ENCODE data around the gene ANLN.
A peak's percentile ranks its signal among the peaks of the same experiment; 100 is the strongest.
"Not testable (repeated sequence)": the region's sequence is repeated elsewhere in the genome, so short reads cannot be mapped to it uniquely, and the experiment has no call there.

Gene ANLN

GRCh38 chr7:36381056-36381455 is 8.6 kb upstream of the ANLN start:
- DNase-seq: no peak

GRCh38 chr7:36383284-36383683 is 6.4 kb upstream of the ANLN start:
- not testable (repeated sequence) for DNase-seq

DNA sequence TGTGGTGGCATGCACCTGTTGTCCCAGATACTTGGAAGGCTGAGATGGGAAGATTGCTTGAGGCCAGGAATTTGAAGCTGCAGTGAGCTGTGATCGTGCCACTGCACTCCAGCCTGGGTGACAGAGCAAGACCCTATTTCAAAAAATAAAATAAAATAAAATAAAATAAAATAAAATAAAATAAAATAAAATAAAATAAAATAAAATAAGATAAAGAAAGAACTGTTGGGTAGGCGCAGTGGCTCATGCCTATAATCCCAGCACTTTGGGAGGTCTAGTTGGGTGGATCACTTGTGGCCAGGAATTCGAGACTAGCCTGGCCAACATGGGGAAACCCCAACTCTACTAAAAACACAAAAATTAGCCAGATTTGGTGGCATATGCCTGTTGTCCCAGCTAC is 4.0 kb upstream of the ANLN start:
- DNase-seq: not testable (repeated sequence)

DNA sequence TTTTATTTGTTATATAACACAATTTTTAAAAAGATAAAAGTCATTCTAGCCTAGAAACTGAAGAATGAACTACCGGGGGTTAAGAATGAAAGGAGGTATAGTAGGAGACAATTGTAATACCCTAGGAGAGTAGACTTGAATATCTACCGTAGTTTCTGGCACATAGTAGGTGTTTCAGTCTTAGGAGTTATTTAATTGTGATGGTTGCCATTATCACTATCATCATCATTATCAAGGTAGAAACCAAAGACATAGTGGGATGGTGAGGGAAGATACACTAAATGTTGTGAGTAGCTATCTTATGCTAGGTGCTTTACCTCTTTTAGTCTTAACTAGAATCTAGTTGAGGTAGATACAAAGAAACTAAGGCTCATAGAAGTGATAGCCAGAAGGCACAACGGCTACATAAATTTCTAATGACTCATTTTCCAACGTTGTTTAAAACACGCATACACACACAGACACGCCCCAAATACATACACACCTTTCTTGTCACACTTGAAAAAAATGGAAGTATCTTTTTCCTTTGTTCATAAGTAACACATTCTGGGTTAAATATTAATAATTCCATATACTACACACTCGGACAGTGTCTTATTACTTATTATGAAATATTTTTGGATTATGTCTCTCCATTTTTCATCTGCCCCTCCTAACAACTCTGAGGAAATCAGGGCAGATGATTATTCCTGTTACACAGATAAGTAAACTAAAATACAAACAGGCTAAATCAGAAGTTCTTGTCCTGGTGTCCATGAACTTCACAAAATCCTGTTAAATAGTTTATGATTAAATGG is 2.0 kb upstream of the ANLN start:
- DNase-seq: no peak

- no peak for DNase-seq
These were observed 1.2 kb upstream of the ANLN start for GRCh38 chr7:36388423-36388822.

- no peak for DNase-seq
These were observed 783 bp downstream of the ANLN start for GRCh38 chr7:36390199-36391090.

- no peak for DNase-seq
These were observed 2.0 kb downstream of the ANLN start for GRCh38 chr7:36391436-36392198.

DNA sequence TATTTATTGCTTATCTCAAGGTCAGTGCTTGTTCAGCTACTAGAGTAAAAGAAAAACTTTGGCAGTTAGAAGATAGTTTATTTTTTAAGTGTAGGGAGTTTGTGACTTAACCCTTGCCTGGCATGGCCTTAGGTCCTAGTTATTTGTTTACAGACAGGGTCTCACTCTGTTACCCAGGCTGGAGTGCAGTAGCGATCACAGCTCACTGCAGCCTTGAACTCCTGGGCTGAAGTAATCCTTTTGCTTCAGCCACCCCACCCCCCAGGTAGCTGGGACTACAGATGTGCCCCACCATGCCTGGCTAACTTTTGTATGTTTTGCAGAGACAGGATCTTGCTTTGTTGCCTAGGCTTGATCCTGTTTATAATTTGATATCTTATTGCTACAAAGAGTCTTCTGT is 4.2 kb downstream of the ANLN start:
- DNase-seq: no peak

DNA sequence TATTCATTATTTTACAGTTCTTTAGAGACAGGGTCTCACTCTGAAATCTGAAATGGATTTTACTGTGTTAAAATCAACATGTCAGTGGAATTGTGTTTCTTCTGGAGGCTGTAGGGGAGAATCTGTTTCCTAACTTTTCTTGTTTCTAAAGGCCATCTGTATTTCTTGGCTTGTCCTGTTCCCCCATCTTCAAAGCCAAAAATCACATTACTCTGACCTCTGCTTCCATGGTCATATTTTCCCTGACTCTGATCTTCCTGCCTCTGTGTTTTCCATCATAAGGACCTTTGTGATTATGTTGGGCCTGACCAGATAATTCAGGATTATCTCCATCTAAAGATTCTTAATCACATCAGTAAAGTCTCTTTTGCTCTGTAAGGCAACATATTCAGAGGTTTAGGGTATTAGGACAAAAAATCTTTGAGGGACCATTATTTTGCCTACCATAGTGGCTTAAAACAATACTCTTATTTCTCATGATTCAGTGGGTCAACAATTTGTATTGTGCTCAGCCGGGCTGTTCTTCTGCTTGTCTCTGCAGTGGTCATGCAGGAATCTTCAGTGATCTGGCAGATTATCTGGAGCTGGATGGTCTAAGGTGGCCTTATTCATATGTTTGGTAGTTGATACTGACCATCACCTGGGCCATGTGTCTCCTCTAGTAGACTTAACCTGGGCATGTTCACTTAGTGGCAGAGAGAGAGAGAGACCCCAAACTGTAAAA is 5.7 kb downstream of the ANLN start:
- DNase-seq: no peak

DNA sequence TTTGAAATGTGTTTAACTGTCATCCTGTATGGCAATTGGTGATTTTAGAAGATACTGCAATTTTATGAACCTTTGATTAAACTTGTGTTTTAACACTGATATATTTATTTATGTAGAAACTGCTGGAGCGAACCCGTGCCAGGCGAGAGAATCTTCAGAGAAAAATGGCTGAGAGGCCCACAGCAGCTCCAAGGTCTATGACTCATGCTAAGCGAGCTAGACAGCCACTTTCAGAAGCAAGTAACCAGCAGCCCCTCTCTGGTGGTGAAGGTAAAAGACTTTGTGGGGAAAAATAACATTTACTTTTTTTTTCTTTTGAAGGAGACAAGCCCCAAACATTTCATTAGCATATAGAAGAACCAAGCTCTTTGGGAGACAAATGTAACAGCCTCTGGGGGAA is 6.5 kb downstream of the ANLN start:
- no peak for DNase-seq

DNA sequence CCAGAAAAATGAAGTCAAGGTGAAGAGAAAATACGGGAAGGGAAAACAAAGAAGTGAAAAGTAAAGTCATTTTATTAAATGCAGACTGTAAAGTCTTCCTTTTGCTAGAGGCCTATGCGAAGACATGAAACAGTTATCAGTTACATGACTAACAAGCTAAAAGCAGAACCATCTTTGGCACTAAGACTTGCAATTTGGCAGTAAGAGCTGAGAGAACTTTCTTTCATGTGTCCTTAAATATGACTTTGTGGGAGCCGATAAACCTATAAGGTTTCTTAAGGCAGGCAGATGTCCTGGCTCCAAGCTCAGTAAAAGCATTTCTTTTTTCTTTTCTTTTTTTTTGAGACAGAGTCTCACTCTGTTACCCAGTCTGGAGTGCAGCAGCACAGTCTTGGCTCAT is 10.4 kb downstream of the ANLN start:
- no peak for DNase-seq

GRCh38 chr7:36400606-36401005 is 10.9 kb downstream of the ANLN start:
- no peak for DNase-seq

GRCh38 chr7:36403452-36403851 is 13.8 kb downstream of the ANLN start:
- no peak for DNase-seq

DNA sequence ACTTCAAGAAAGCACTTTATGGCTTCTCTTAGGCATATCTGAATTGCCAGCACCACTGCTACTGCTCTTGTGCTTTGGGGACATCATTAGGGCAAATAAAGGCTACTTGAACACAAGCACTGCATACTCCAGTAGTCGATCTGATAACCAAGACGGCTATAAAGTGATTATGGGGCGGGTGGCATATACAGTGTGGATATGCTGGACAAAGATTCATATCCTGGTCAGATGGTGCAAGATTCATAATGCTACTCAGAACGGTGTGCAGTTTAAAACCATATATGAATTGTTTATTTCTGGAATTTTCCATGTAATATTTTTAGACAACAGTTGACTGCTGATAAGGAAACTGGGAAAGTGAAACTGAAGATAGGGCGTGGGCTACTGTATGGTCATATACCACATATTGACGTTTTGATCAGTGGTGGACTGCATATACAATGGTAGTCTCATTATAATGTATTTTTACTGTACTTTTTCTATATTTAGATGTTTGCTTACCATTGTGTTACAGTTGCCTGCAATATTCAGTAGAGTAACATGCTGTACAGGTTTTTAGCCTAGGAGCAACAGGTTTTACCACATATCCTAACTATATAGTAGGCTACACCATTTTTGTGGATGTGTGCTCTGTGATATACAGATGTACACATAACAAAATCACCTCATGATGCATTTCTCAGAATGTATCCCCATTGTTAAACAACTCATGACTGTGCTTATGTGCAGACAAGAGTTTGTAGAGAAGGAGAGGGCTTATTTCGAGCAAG is 15.2 kb downstream of the ANLN start:
- DNase-seq: no peak

- no peak for DNase-seq
These were observed 15.7 kb downstream of the ANLN start for GRCh38 chr7:36405409-36405803.

DNA sequence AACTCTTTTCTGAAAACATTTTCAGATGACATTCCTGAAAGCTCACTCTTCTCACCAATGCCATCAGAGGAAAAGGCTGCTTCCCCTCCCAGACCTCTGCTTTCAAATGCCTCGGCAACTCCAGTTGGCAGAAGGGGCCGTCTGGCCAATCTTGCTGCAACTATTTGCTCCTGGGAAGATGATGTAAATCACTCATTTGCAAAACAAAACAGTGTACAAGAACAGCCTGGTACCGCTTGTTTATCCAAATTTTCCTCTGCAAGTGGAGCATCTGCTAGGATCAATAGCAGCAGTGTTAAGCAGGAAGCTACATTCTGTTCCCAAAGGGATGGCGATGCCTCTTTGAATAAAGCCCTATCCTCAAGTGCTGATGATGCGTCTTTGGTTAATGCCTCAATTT is 16.5 kb downstream of the ANLN start:
- peak; percentile 89 for DNase-seq

DNA sequence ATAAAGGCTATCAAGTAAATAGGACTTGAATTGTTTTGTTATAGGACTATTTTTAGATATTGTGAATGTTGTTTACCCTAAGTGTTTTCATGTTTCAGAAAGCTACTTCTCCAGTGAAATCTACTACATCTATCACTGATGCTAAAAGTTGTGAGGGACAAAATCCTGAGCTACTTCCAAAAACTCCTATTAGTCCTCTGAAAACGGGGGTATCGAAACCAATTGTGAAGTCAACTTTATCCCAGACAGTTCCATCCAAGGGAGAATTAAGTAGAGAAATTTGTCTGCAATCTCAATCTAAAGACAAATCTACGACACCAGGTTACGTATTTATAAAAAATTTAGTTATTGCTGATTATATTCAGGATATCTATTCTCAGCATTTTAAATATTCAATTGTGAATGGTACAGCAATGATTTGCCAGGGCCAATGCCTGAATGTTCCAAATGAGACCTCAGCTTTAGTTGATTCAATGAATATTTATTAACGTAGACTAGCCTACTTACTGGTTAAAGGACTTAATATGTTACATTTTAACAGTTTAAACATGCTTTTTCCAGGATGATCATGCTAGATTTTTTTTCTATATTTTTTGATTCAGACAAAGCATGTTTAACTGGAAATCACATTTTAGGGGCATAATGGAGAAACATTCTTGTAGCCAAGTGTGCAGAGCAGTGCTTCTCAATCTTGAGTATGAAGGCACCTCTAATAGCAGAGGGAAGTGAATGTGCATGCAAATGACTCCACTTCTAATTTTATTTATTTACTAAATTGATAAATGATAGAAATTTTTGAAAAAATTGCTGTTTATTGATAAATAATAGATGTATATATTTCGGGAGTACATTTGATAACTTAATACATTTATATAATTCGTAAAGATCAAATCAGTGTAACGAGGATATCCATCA is 18.2 kb downstream of the ANLN start:
- DNase-seq: peak; percentile 16

- no peak for DNase-seq
These were observed 18.9 kb downstream of the ANLN start for GRCh38 chr7:36408589-36408988.

GRCh38 chr7:36409180-36409579 is 19.5 kb downstream of the ANLN start:
- DNase-seq: no peak

- no peak for DNase-seq
These were observed 25.5 kb downstream of the ANLN start for GRCh38 chr7:36415144-36415543.

- no peak for DNase-seq
These were observed 26.6 kb downstream of the ANLN start for GRCh38 chr7:36416251-36416650.
